OCI-LY3 (cell line): Measurements from ENCODE around the gene RND3.

Experiments used
- H2AFZ ChIP-seq: fragments of 200-600, 300-600 bp; shearing (Covaris generic); 2 replicates; pipeline ENCODE4 v1.6.0; 2014; ENCODE audit warnings: antibody characterized with exemption, low read depth, low read length
- H3K27ac ChIP-seq: fragments of 200-600, 300-600 bp; sonication (generic); 2 replicates; pipeline ENCODE4 v1.5.1; 2014; ENCODE audit warnings: mild to moderate bottlenecking, low read length, moderate library complexity, mixed read lengths
- H3K27me3 ChIP-seq: fragments of 200-600, 300-600 bp; sonication (generic); 2 replicates; pipeline ENCODE4 v1.6.1; 2014; ENCODE audit warnings: low read depth, low read length, mixed read lengths
- H3K36me3 ChIP-seq: fragments of 200-600, 300-600 bp; sonication (generic); replicated peaks from 2 replicates; pipeline ENCODE3; 2014; ENCODE audit warnings: low read depth, low read length, mixed read lengths
- H3K4me1 ChIP-seq: fragments of 300-600, 200-600 bp; sonication (generic); 2 replicates; pipeline ENCODE4 v1.6.1; 2014; ENCODE audit warnings: low read length, mixed read lengths
- H3K4me2 ChIP-seq: fragments of 200-600, 300-600 bp; sonication (generic); 2 replicates; pipeline ENCODE4 v1.6.1; 2014; ENCODE audit warnings: low read length, mixed read lengths
- H3K4me3 ChIP-seq: fragments of 300-600, 200-600 bp; sonication (generic); 2 replicates; pipeline ENCODE4 v1.5.1; 2014; ENCODE audit warnings: antibody characterized with exemption, mild to moderate bottlenecking, low read length, moderate library complexity
- H3K79me2 ChIP-seq: fragments of 300-600, 200-600 bp; shearing (Covaris generic); 2 replicates; pipeline ENCODE4 v1.6.1; 2014; ENCODE audit warnings: mild to moderate bottlenecking, low read length, mixed read lengths
- H3K9ac ChIP-seq: fragments of 300-600, 200-600 bp; shearing (Covaris generic); 2 replicates; pipeline ENCODE4 v1.6.0; 2014; ENCODE audit warnings: mild to moderate bottlenecking, low read length, moderate library complexity
- H3K9me3 ChIP-seq: fragments of 200-600, 300-600 bp; shearing (Covaris generic); 2 replicates; pipeline ENCODE4 v1.6.1; 2014; ENCODE audit warnings: low read length, mixed read lengths; ENCODE audit not compliant: insufficient read depth
- H4K20me1 ChIP-seq: fragments of 200-600, 300-600 bp; sonication (generic); 2 replicates; pipeline ENCODE4 v1.6.1; 2016; ENCODE audit warnings: low read length, mixed read lengths; ENCODE audit not compliant: insufficient read depth
- EZH2phosphoT487 ChIP-seq: fragments of 200-600 bp; shearing (Covaris generic); IDR thresholded peaks from 2 replicates; pipeline ENCODE4 v1.6.1; 2018; ENCODE audit warnings: antibody characterized with exemption, mixed run types, low read depth
- TF ChIP-seq, protein P1 (sequence below): fragments of 200-600, 300-600 bp; sonication (generic); IDR thresholded peaks from 2 replicates; pipeline ENCODE4 v1.5.1; 2014; ENCODE audit warnings: antibody characterized with exemption, low read length, low read depth

The RND3 gene

DNA sequence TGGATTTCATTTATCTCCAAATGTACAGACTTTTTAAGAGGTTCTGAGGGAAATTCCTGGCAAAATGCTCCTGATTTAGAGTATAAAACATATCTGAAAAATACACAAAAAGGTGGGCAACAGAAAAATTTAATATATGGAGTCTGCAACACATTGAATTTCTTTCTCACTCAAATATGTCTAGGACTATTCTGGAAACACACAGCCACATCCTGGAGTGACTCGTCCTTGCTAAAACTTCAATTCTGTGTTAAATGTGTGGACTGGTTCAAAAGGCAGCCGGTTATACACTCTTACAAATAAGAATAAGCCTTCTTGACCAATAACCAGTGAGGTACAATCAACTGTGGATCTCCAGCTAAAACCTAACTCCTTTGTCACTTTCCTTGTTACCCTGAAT, 44.1 kb upstream of the RND3 start:
- Histone ChIP-seq H3K4me3 (no peak overlapping the region), H3K36me3 (no peaks in the 10 kb centered on the region), H3K9ac (no peak overlapping the region), H2AFZ (no peak overlapping the region), H3K9me3 (no peaks in the 10 kb centered on the region; the same call in 1 of the 2 replicates), H3K4me2 (no peak overlapping the region), H3K27me3 (no peaks in the 10 kb centered on the region), H3K27ac (no peak overlapping the region), H3K79me2 (no peaks in the 10 kb centered on the region), H3K4me1 (peaks cover 15% of the 10 kb centered on the region), H4K20me1 (no peaks in the 10 kb centered on the region)
- TF ChIP-seq EZH2phosphoT487: no peak
- TF ChIP-seq, protein P1, sequence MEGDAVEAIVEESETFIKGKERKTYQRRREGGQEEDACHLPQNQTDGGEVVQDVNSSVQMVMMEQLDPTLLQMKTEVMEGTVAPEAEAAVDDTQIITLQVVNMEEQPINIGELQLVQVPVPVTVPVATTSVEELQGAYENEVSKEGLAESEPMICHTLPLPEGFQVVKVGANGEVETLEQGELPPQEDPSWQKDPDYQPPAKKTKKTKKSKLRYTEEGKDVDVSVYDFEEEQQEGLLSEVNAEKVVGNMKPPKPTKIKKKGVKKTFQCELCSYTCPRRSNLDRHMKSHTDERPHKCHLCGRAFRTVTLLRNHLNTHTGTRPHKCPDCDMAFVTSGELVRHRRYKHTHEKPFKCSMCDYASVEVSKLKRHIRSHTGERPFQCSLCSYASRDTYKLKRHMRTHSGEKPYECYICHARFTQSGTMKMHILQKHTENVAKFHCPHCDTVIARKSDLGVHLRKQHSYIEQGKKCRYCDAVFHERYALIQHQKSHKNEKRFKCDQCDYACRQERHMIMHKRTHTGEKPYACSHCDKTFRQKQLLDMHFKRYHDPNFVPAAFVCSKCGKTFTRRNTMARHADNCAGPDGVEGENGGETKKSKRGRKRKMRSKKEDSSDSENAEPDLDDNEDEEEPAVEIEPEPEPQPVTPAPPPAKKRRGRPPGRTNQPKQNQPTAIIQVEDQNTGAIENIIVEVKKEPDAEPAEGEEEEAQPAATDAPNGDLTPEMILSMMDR: no peak

DNA sequence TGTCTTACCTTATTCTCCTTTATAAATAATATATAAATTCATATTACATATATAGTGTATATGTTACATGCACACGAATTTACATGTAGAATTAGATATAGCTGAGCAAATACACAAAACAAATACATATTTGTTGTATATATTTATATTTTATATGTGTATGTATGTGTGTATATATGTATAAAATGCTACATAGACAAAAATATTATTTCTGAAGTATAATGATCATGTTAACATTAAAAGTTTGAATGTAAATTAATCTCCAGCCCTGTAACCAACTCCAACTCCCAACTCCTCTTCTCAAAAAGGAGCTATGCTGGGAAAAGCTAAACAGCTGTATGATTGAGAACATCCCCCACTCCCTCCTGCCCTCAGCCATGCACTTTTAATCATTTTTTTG, 42.7 kb upstream of the RND3 start:
- no peak overlapping the region for H3K4me2 ChIP-seq
- H3K27ac ChIP-seq: no peak overlapping the region
- no peak overlapping the region for H3K9ac ChIP-seq
- no peak for TF ChIP-seq EZH2phosphoT487
- TF ChIP-seq, protein P1: no peak
- no peak overlapping the region for H2AFZ ChIP-seq
- no peaks in the 10 kb centered on the region for H4K20me1 ChIP-seq
- no peak overlapping the region for H3K4me3 ChIP-seq
- no peaks in the 10 kb centered on the region for H3K79me2 ChIP-seq
- H3K27me3 ChIP-seq: no peaks in the 10 kb centered on the region
- peaks cover 15% of the 10 kb centered on the region for H3K4me1 ChIP-seq
- H3K9me3 ChIP-seq: no peaks in the 10 kb centered on the region
- no peaks in the 10 kb centered on the region for H3K36me3 ChIP-seq

DNA sequence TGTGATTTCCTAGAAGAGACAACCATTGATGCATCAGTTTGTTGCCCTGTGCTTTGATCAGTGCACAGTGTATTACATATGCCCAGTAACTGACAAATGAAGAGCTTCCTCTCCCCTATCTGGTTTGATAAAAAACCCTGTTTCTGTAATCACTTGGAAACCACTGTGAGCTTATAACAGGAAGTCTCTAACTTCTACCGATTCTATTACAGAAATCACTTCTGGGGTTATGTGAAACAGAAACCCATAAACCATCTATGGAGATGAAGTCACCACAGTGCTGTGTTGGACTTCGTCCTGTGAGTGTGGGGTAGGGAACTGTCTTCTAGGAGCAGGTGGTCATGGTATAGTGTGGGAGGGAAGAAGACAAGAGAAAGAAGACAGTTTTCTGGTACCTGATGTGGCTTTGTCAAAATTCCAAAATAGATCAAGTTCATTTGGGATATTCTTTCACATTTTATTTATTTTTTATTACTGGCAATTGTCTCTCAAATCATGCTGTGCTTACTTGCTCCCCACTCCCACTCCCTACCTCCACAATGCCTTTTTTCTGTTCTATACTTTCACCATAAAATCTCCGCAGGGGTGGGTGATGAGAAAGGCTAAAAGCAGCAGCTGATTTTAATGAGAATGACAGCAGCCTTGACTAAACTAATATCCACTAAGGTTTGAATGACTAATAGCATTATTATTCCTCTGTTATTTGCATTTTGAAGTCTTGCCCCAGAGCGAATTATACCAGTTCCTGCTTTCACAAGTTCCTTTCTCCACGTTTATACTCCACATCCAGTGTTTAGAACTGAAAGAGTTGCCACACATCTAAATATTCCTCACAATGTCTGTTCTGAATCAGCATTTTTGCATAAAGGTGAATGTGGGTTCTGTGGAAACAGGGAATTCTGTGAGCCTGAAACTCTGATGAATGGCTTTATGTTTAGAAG, 41.7 kb upstream of the RND3 start:
- peak overlapping the region; percentile 37; the same call in 1 of the 2 replicates for H2AFZ ChIP-seq
- peak overlapping the region; percentile 45 for H3K4me3 ChIP-seq

DNA sequence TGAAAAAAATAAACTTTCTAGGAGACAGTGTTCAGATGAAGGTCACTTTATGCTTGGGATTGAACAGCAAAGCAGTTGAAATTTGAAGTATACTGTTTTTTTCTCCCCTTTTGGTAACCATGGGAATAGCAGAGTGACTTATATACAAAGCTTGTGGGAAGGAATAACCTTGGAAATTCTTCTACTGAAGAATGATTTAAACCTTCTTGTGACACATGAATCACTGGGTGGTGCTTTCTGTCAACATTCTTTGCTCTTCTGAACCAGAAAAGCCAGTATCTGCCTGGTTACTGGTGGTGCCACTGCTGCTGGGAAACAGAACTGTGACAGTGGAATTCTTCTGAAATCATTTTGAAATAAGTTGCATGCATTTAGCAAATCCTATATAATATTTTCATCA, 39.4 kb upstream of the RND3 start:
- Histone ChIP-seq H4K20me1 (no peaks in the 10 kb centered on the region), H3K79me2 (no peaks in the 10 kb centered on the region), H3K27me3 (no peaks in the 10 kb centered on the region), H3K9me3 (no peaks in the 10 kb centered on the region), H3K4me1 (peaks cover 24% of the 10 kb centered on the region), H2AFZ (no peak overlapping the region), H3K4me2 (no peak overlapping the region), H3K36me3 (no peaks in the 10 kb centered on the region), H3K4me3 (no peak overlapping the region), H3K27ac (no peak overlapping the region), H3K9ac (no peak overlapping the region)
- TF ChIP-seq, protein P1: no peak
- TF ChIP-seq EZH2phosphoT487: no peak

More for the DNA sequence above, 41.7 kb upstream of the RND3 start:
- no peaks in the 10 kb centered on the region for H3K27me3 ChIP-seq
- no peaks in the 10 kb centered on the region for H3K79me2 ChIP-seq
- peaks cover 15% of the 10 kb centered on the region for H3K4me1 ChIP-seq
- TF ChIP-seq, protein P1: no peak
- no peak for TF ChIP-seq EZH2phosphoT487
- H3K4me2 ChIP-seq: peak overlapping the region; percentile 72
- H3K9ac ChIP-seq: no peak overlapping the region
- H4K20me1 ChIP-seq: no peaks in the 10 kb centered on the region
- no peaks in the 10 kb centered on the region for H3K36me3 ChIP-seq
- H3K9me3 ChIP-seq: no peaks in the 10 kb centered on the region
- H3K27ac ChIP-seq: no peak overlapping the region
